Hippocampal formation (tissue), 2 donors: ENCODE results near the gene FKBP15.

Experiments used
- DNase-seq, 2 donors: peaks; one replicate each; lab custom pipeline; 2025; lab: John Stamatoyannopoulos, UW

Gene FKBP15

GRCh38 chr9:113183956-113184488 is 37.1 kb downstream of the FKBP15 start:
- no peak for DNase-seq

- no peak for DNase-seq
Measured at GRCh38 chr9:113181165-113181564, 39.9 kb downstream of the FKBP15 start.

DNA sequence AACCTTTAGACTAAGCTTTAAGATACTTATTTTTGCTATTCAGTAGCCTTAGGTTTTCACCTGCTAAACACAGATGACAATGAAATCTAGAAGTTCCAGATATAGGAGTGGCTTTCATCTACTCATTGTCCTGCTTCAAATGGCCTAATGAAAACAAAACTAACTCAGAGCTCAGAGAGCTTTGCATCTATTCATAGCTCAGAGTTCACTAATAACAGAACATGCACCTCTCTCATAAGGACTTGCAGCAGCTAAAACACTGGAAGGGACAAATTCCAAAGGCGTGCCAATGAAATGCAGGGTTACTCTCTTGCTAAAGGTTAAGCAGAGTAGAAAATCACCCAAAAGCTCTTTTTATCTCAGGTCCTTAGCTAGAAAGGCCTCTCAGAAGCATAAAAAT is 41.2 kb downstream of the FKBP15 start:
- no peak for DNase-seq

DNA sequence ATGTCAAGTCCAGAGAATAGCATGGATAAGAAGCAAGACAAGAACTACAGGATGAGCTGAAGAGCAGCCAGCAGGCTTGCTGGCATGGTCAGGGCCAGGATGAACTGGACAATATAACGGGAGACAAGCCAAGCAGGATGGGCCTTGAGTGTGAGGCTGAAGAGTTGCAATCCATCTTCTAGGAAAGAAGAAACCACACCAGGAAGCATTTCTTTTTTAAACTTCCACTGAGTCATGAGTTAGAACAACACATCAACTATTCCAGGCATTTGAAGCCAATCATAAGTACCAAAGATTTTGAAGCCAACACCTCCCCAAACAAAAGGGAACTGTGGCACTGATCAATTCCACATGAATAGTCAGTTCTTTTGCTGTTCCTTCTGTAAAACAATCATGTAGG is 43.0 kb downstream of the FKBP15 start:
- DNase-seq: no peak

GRCh38 chr9:113177251-113177650 is 43.8 kb downstream of the FKBP15 start:
- DNase-seq: no peak

- no peak for DNase-seq
Measured at GRCh38 chr9:113176803-113177202, 44.3 kb downstream of the FKBP15 start.

DNA sequence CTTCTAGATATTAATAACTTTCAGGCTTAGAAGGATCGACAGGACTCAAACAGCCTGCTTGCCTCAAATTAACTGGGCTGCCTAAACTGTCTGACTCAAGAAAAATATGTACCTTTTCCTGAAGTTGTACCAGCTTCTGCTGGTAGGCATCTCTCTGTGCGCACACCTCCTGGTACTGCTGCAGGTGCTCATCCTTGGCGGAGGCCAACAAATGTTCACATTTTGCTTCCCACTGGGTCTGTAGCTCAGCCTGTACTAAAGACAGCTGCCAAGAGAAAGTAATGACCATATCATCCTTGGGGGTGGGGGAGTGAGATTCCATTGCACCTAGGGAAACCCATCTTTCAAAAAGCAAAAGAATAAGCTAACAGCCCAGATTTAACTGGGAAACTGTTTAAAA is 47.7 kb downstream of the FKBP15 start:
- no peak for DNase-seq

GRCh38 chr9:113168809-113169208 is 52.3 kb downstream of the FKBP15 start:
- no peak for DNase-seq

DNA sequence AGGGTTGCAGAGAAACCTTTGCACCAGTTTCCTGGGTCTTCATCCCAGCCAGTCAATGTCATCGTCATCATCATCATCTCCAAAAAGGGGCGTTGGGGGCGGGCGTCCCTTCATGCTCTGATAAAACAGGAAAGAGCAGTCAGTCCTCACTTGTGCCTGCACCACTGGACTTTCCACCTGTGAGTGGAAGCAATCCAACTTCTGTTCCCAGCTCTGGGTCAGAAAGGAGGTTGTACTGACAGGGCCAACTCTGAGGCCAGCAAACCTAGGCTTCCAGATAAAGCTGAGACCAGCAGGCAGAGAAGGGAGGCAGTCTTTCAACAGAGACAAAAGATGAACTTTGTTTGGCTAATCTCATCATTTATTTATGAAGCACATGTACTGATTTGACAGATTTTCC is 55.0 kb downstream of the FKBP15 start:
- no peak for DNase-seq

GRCh38 chr9:113164536-113165300 is 56.4 kb downstream of the FKBP15 start:
- peak; percentile 43 to 55 for DNase-seq

DNA sequence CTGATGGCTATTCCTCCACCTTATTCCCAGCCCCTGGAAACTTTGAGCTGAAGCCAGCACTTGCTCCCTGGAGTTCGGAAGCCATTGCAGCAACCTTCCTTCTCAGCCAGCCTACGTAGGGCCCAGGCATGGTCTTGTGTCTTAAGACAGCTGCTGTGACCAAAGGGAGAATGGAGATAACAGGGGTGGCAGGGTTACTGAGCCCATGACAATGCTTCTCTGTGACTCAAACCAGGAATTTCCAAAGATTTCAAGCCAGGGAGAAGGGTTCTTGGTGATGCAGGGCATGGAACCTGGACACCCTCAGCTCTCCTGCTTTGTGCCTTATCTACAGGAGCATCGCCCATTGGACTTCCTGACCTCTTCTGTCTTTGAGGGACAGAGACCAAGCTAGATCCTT is 58.1 kb downstream of the FKBP15 start:
- DNase-seq: no peak

DNA sequence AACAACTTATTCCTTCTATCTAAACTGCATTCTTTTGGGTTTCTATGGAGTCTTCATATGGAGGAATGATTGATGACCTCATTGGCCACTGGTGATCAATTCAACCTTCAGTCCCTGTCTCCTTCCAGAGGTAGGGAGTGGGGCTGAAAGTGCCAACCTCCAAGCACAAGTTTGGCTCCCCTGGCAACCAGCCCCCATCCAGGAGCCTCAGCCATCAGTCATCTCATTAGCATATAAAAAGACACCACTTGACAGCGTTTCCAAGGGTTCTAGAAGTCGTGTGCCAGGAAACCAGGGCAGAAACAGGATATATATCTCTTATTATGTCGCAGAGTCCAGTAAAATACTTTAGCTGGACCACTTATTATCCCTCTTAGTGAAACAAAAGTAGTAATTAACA is 60.5 kb downstream of the FKBP15 start:
- no peak for DNase-seq

- no peak for DNase-seq
Measured at GRCh38 chr9:113158446-113158845, 62.6 kb downstream of the FKBP15 start.

DNA sequence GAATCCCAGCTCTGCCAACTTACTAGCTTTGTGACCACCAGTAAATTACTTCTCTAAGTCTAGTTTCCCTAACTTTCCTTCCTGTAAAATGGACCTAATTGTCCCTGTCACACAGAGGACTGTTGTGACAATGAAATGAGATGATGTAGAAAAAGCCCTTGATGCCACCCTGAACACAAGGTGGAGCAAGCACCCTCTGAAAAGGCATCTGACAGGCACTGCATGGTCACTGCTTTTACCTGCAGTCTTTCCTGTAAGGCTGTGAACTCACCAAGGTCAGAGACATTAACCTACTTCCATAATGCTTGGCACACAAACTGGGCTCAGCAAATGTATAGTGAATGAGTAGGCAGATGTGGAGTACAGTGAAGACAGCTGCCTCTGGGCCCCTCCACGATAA is 64.2 kb downstream of the FKBP15 start:
- DNase-seq: no peak

GRCh38 chr9:113155911-113156588 is 65.0 kb downstream of the FKBP15 start:
- DNase-seq: no peak

GRCh38 chr9:113154946-113155345 is 66.1 kb downstream of the FKBP15 start:
- DNase-seq: no peak

- DNase-seq: no peak
Measured at GRCh38 chr9:113154471-113154870, 66.6 kb downstream of the FKBP15 start.

DNA sequence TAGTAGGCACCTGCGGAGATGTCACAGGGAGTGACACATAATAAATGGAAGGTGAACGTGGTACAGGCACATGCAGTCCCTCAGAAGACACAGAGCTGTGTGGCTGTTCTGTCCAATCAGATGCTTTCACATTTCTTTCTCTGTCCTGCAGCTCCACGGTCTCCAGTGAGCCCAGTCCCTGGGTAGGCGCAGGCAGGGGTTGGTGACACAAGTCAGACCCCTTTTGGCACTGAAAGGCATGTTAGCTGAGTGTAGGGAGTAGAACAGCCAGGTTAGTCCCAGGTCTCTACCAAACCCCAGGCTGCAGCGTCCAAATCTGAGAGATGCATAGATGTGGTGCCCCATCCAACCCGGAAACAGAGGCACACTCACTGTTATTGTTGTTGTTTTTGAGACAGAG is 67.5 kb downstream of the FKBP15 start:
- DNase-seq: no peak

GRCh38 chr9:113152699-113153098 is 68.4 kb downstream of the FKBP15 start:
- no peak for DNase-seq

DNA sequence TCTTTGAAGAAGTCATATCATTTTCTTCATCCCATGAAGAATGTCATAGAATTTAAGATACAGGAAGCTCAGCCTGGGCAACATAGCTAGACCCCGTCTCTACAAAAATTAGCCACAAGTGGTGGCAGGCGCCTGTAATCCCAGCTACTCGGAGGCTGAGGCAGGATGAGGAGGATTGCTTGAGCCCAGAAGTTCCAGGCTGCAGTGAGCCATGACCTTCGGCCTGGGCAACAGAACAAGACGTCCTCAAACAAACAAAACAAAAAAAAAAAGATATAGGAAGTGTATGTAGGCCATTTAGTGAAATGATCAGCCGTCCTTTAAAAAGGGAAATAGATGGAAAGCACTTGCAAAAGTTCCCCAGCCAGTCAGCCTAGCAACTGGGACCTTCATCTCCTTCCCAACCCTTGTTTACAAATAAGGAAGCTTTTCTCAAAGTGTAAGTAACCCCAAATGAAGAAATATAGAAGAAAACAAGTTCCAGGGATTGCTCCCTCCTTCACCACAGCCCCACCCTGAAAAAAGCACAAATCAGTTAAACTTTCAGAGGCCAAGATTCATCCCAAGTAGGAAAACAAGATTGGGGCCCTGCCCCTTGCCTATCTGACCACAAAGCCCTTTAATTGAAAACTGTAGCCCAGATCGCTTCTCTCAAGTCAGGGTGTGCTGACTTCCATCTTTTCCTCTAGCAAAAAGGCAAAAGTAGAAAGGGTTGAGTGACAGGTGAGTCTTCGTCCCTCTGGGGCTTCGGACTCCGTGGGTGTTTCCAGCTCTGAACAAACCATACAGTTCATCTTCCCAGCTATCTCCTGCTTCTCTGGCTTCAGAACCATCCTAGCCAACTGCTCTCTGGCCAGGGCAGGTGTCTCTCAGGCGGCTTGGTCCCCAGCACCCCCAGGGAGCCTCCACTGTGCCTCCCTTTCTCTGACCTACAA is 69.1 kb downstream of the FKBP15 start:
- DNase-seq: no peak

GRCh38 chr9:113150670-113151611 is 70.1 kb downstream of the FKBP15 start, which contains the start of gene SLC31A2:
Gene SLC31A2, plus strand, starts transcription at chr9:113151007. Its CDS starts 68 bp downstream, at chr9:113151075.
- DNase-seq: peak; percentile 79 to 85
